Neural progenitor cell (in vitro differentiated cells): ENCODE data around the gene TMEM218.

Source experiments
- CTCF ChIP-seq: fragments of 200-600 bp; sonication (generic); IDR thresholded peaks from 2 replicates; pipeline ENCODE4 v1.5.1; 2017; ENCODE audit warnings: antibody characterized with exemption, mild to moderate bottlenecking
- EZH2 ChIP-seq: fragments of 200-600 bp; sonication (generic); IDR thresholded peaks from 2 replicates; pipeline ENCODE4 v1.6.1; 2017; ENCODE audit warnings: antibody characterized with exemption, mild to moderate bottlenecking, moderate library complexity
- EZH2phosphoT487 ChIP-seq: fragments of 200-600 bp; sonication (generic); IDR thresholded peaks from 2 replicates; pipeline ENCODE4 v1.6.1; 2017; ENCODE audit warnings: antibody characterized with exemption

- TF ChIP-seq CTCF = no peak
- no peak for TF ChIP-seq EZH2
- TF ChIP-seq EZH2phosphoT487 = no peak
Observed at GRCh38 chr11:125132596-125132995, 21.2 kb upstream of the TMEM218 start.
